Upper lobe of left lung (tissue), 6 donors: Measurements from ENCODE around the gene ADAM17. TPM values are rescaled to one million over a fixed set of nuclear protein-coding genes. Genes with fewer than 3 reads are reported as not detected.
"Not testable (repeated sequence)": the region's sequence is repeated elsewhere in the genome, so short reads cannot be mapped to it uniquely, and the experiment has no call there.

ENCODE experiments used
- ATAC-seq, 2 donors: fragments of 200-7000 bp; cut with Tn5 transposase; one replicate each; pipeline ENCODE4 v1.9.1; 2022; ENCODE audit warnings: mild to moderate bottlenecking in 2 of 2, moderate library complexity in 2 of 2; ENCODE audit not compliant: low FRiP score in 2 of 2
- DNase-seq, 2 donors: peaks; one replicate each; pipeline ENCODE4 v3.0.0-alpha.2; 2019 to 2020
- H3K27ac ChIP-seq, 4 donors: fragments of 200-600 bp; sonication (generic); one replicate each; pipeline ENCODE4 v1.5.1; 2016 to 2019
- H3K27me3 ChIP-seq, 4 donors: fragments of 200-600 bp; sonication (generic); one replicate each; pipeline ENCODE4 v1.5.1; 2017 to 2019
- H3K36me3 ChIP-seq, 4 donors: fragments of 200-600 bp; sonication (generic); one replicate each; pipeline ENCODE4 v1.5.1; 2016 to 2019
- H3K4me1 ChIP-seq, 4 donors: fragments of 200-600 bp; sonication (generic); one replicate each; pipeline ENCODE4 v1.5.1; 2018 to 2019
- H3K4me3 ChIP-seq, 4 donors: fragments of 200-600 bp; sonication (generic); one replicate each; pipeline ENCODE4 v1.5.1; 2017 to 2019; ENCODE audit warnings: mild to moderate bottlenecking in 2 of 4, moderate library complexity in 1 of 4
- H3K9me3 ChIP-seq, 4 donors: fragments of 200-600 bp; sonication (generic); one replicate each; pipeline ENCODE4 v1.5.1; 2018 to 2019
- CTCF ChIP-seq, 6 experiments: fragments of 450-650 bp in 4 of 6; fragments of 200-600 bp in 2 of 6; sonication (generic) in 2 of 6; IDR thresholded peaks; one replicate each; pipeline ENCODE4 v1.5.1; 2016 to 2019; ENCODE audit warnings: antibody characterized with exemption in 6 of 6
- EP300 ChIP-seq, 4 donors: sonication (generic); formaldehyde crosslinking; IDR thresholded peaks; one replicate each; pipeline ENCODE4 v1.5.1; 2017; ENCODE audit warnings: antibody characterized with exemption in 4 of 4, control low read depth in 2 of 4
- POLR2A ChIP-seq, 4 donors: fragments of 450-650 bp; IDR thresholded peaks; one replicate each; pipeline ENCODE4 v1.5.1; 2016 to 2017; ENCODE audit warnings: antibody characterized with exemption in 4 of 4, mild to moderate bottlenecking in 2 of 4
- POLR2AphosphoS5 ChIP-seq, 2 donors: sonication (generic); formaldehyde crosslinking; IDR thresholded peaks; one replicate each; pipeline ENCODE4 v1.5.1; 2017; ENCODE audit warnings: antibody characterized with exemption in 2 of 2
- WGBS, 2 donors: methylation state at CpG; one replicate each; pipeline ENCODE4 v1.1.5; 2017 to 2018; 5-methylcytosine and 5-hydroxymethylcytosine counted together
- total RNA-seq, 6 donors: library from RNA; depleted of rRNA in 4 of 6; stranded (reverse); fragments of >200 nt in 4 of 6; gene quantifications; one replicate each; pipeline versions ENCODE4 v1.1.0 to v1.2.1, GENCODE V29; 2016 to 2021
- donor health status: DM: no; HTN: no; CAD: no; lungs with moderate emphysema.
- donor health status: DM: no; HTN: yes; CAD: no; lungs with severe emphysema.

The ADAM17 gene
- total RNA-seq, 6 donors from 2014 or later, result 59.7 to 71.0 (median 66.3) TPM

GRCh38 chr2:9519250-9519649, 36.4 kb downstream of the ADAM17 start:
- TF ChIP-seq POLR2AphosphoS5 (IDR thresholded peaks at IDR 0.05), result no peak
- TF ChIP-seq CTCF (IDR thresholded peaks at IDR 0.05), result no peak
- no peak for TF ChIP-seq EP300 (IDR thresholded peaks at IDR 0.05)
- TF ChIP-seq POLR2A (IDR thresholded peaks at IDR 0.05), result no peak
- 97 to 98% methylated on average over 2 of the region's 2 CpGs for WGBS, 2 donors

GRCh38 chr2:9518780-9519179, 36.9 kb downstream of the ADAM17 start:
- TF ChIP-seq POLR2A (IDR thresholded peaks at IDR 0.05) (no peak), POLR2AphosphoS5 (IDR thresholded peaks at IDR 0.05) (no peak), EP300 (IDR thresholded peaks at IDR 0.05) (no peak), CTCF (IDR thresholded peaks at IDR 0.05) (no peak)
- Histone ChIP-seq H3K9me3 (no peaks in the 10 kb centered on the region), H3K36me3 (peaks cover 12 to 87% (median 43%) of the 10 kb centered on the region in 4 donors), H3K27me3 (no peaks in the 10 kb centered on the region), H3K4me3 (no peak overlapping the region), H3K27ac (no peak overlapping the region), H3K4me1 (no peaks in the 10 kb centered on the region)
- 95 to 98% methylated on average over 7 of the region's 7 CpGs for WGBS, 2 donors
- ATAC-seq, result no peak
- no peak for DNase-seq

More at GRCh38 chr2:9519250-9519649, 36.4 kb downstream of the ADAM17 start:
- H3K4me3 ChIP-seq, result no peak overlapping the region
- DNase-seq (no peak), ATAC-seq (no peak)
- peaks cover 12 to 91% (median 47%) of the 10 kb centered on the region in 4 donors for H3K36me3 ChIP-seq
- no peaks in the 10 kb centered on the region for H3K27me3 ChIP-seq
- no peak overlapping the region for H3K27ac ChIP-seq
- H3K4me1 ChIP-seq, result no peaks in the 10 kb centered on the region
- no peaks in the 10 kb centered on the region for H3K9me3 ChIP-seq

- H3K4me3 ChIP-seq, result no peak overlapping the region
- no peaks in the 10 kb centered on the region for H3K9me3 ChIP-seq
- peaks cover 11 to 87% (median 44%) of the 10 kb centered on the region in 4 donors for H3K36me3 ChIP-seq
- no peaks in the 10 kb centered on the region for H3K27me3 ChIP-seq
- H3K4me1 ChIP-seq, result no peaks in the 10 kb centered on the region
- 86 to 88% methylated on average over 3 of the region's 3 CpGs for WGBS, 2 donors
- DNase-seq (no peak), ATAC-seq (no peak)
- TF ChIP-seq EP300 (IDR thresholded peaks at IDR 0.05) (no peak), CTCF (IDR thresholded peaks at IDR 0.05) (no peak), POLR2AphosphoS5 (IDR thresholded peaks at IDR 0.05) (no peak), POLR2A (IDR thresholded peaks at IDR 0.05) (no peak)
- H3K27ac ChIP-seq, result no peak overlapping the region
Observed at GRCh38 chr2:9518163-9518562, 37.5 kb downstream of the ADAM17 start.

- ATAC-seq (no peak), DNase-seq (no peak)
- TF ChIP-seq POLR2A (IDR thresholded peaks at IDR 0.05) (no peak), EP300 (IDR thresholded peaks at IDR 0.05) (no peak), POLR2AphosphoS5 (IDR thresholded peaks at IDR 0.05) (no peak), CTCF (IDR thresholded peaks at IDR 0.05) (no peak)
- Histone ChIP-seq H3K27me3 (no peaks in the 10 kb centered on the region), H3K4me3 (no peak overlapping the region), H3K27ac (no peak overlapping the region), H3K4me1 (no peaks in the 10 kb centered on the region), H3K36me3 (peaks cover 12 to 87% (median 51%) of the 10 kb centered on the region in 4 donors), H3K9me3 (no peaks in the 10 kb centered on the region)
- WGBS, 2 donors, result 93 to 100% methylated on average over 2 of the region's 2 CpGs
Observed at GRCh38 chr2:9517118-9517782, 38.4 kb downstream of the ADAM17 start.

GRCh38 chr2:9513946-9514345, 41.7 kb downstream of the ADAM17 start:
- ATAC-seq, DNase-seq, H3K27me3 ChIP-seq, H3K4me3 ChIP-seq, H3K4me1 ChIP-seq, H3K27ac ChIP-seq, H3K9me3 ChIP-seq: not testable (repeated sequence)
- 94 to 97% methylated on average over 3 of the region's 3 CpGs for WGBS, 2 donors
- H3K36me3 ChIP-seq, result peaks cover 3 to 80% (median 32%) of the 10 kb centered on the region in 4 donors
